Fibroblast of lung (primary cell): Measurements from ENCODE around the gene ZSCAN31.
"Not testable (repeated sequence)": the region's sequence is repeated elsewhere in the genome, so short reads cannot be mapped to it uniquely, and the experiment has no call there.

Source experiments
- CTCF ChIP-seq, 2 donors: IDR thresholded peaks in 1 of 2; conservative IDR thresholded peaks in 1 of 2; 1 replicate in 1 of 2; 2 replicates in 1 of 2; pipeline ENCODE4 v1.5.1; 2011 to 2012; ENCODE audit warnings: low read length in 2 of 2, control low read depth in 1 of 2, inconsistent platforms in 1 of 2, low read depth in 1 of 2, mild to moderate bottlenecking in 1 of 2
- EZH2 ChIP-seq: IDR thresholded peaks from 2 replicates; pipeline ENCODE4 v1.5.1; 2012; ENCODE audit warnings: low read length, control low read depth, mild to moderate bottlenecking; ENCODE audit errors: missing control alignments

- TF ChIP-seq CTCF (conservative IDR thresholded peaks at IDR 0.05 in 1 of 2, IDR thresholded peaks at IDR 0.05 in 1 of 2; ENCODE audit: low read depth in 1 of 2, low read length in 2 of 2); EZH2: not testable (repeated sequence)
These were observed 29.6 kb upstream of the ZSCAN31 start for GRCh38 chr6:28365590-28365989.
